ENCODE data around the gene SSBP2.

The SSBP2 gene

GRCh38 chr5:81590498-81591384 is 160.2 kb downstream of the SSBP2 start:
- no peak for DNase-seq
- Histone ChIP-seq H3K27ac (ENCODE audit: insufficient read depth, low read length, poor library complexity, severe bottlenecking) (no peak overlapping the region), H3K9me3 (ENCODE audit: control insufficient read depth, low read length) (no peaks in the 10 kb centered on the region)

DNA sequence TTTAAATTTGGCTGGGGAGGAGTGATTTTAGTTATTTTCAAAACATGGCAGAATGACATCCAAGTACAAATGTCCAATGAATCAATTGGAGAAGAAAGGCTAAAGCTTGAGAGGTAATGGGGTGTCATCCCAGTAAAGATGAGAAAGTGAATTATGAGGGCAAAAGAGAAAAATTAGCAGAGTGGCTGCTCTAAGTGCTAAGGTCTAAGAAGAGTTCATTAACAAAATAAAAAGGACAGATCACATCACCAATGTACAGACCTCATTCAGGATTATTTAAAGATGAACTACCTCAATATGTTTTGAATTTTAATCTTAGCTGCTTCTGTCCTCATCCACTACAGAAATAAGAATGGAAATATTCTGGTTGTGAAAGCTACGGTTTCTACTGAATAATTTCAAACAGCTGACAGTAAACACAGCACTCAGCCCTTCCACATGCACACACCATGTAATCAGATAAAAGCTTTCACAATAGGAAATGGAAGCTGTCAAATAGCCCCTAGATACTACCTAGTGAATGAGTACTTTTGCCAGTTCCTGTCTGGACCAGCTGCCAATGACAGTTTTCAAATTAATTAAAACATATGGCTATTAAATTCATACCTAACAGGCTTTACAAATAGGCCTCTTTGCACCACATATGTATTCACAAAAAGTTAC is 171.5 kb downstream of the SSBP2 start:
- no peaks in the 10 kb centered on the region for H3K9me3 ChIP-seq (ENCODE audit: control insufficient read depth, low read length)
- H3K4me3 ChIP-seq (ENCODE audit: insufficient read depth, low read depth, low read length, poor library complexity, severe bottlenecking): no peak overlapping the region
- DNase-seq: no peak
- H3K27ac ChIP-seq (ENCODE audit: insufficient read depth, low read length, poor library complexity, severe bottlenecking): no peak overlapping the region
- no peaks in the 10 kb centered on the region for H3K27me3 ChIP-seq (replicated peaks; ENCODE audit: control insufficient read depth, insufficient read depth, low read length, poor library complexity, severe bottlenecking)
- H3K36me3 ChIP-seq (ENCODE audit: control insufficient read depth, insufficient read depth, low read length): no peaks in the 10 kb centered on the region
- no peaks in the 10 kb centered on the region for H3K4me1 ChIP-seq (ENCODE audit: control insufficient read depth, insufficient read depth, low read length, poor library complexity, severe bottlenecking)

More at GRCh38 chr5:81590498-81591384, 160.2 kb downstream of the SSBP2 start:
- Histone ChIP-seq H3K27me3 (replicated peaks; ENCODE audit: control insufficient read depth, insufficient read depth, low read length, poor library complexity, severe bottlenecking) (no peaks in the 10 kb centered on the region), H3K36me3 (ENCODE audit: control insufficient read depth, insufficient read depth, low read length) (no peaks in the 10 kb centered on the region), H3K4me1 (ENCODE audit: control insufficient read depth, insufficient read depth, low read length, poor library complexity, severe bottlenecking) (no peaks in the 10 kb centered on the region), H3K4me3 (ENCODE audit: insufficient read depth, low read depth, low read length, poor library complexity, severe bottlenecking) (no peak overlapping the region)

- H3K9me3 ChIP-seq (ENCODE audit: control insufficient read depth, low read length): no peaks in the 10 kb centered on the region
- no peaks in the 10 kb centered on the region for H3K36me3 ChIP-seq (ENCODE audit: control insufficient read depth, insufficient read depth, low read length)
- no peak overlapping the region for H3K27ac ChIP-seq (ENCODE audit: insufficient read depth, low read length, poor library complexity, severe bottlenecking)
- H3K4me1 ChIP-seq (ENCODE audit: control insufficient read depth, insufficient read depth, low read length, poor library complexity, severe bottlenecking): no peaks in the 10 kb centered on the region
- H3K27me3 ChIP-seq (replicated peaks; ENCODE audit: control insufficient read depth, insufficient read depth, low read length, poor library complexity, severe bottlenecking): no peaks in the 10 kb centered on the region
- no peak for DNase-seq
- no peak overlapping the region for H3K4me3 ChIP-seq (ENCODE audit: insufficient read depth, low read depth, low read length, poor library complexity, severe bottlenecking)
Measured at GRCh38 chr5:81577091-81577490, 173.8 kb downstream of the SSBP2 start.

DNA sequence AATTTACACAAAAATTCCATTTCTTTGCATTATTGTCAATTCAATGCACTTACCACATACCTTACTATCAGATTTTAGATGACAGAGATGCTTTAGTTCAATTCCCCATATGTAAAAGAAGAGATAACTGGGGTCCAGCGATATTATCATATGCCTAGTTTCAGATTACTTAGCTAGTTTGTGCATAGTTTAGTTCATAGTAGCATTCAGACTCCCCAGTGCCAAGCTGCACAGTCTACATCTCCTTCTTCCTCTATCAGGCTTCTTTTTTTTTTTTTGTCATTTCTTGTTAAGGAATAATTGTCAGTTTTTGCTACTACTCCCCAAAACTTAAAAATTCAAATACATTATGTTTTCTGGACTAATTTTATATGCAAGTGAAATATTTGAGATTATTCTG is 175.0 kb downstream of the SSBP2 start:
- Histone ChIP-seq H3K9me3 (ENCODE audit: control insufficient read depth, low read length) (no peaks in the 10 kb centered on the region), H3K36me3 (ENCODE audit: control insufficient read depth, insufficient read depth, low read length) (no peaks in the 10 kb centered on the region), H3K27me3 (replicated peaks; ENCODE audit: control insufficient read depth, insufficient read depth, low read length, poor library complexity, severe bottlenecking) (no peaks in the 10 kb centered on the region), H3K27ac (ENCODE audit: insufficient read depth, low read length, poor library complexity, severe bottlenecking) (no peak overlapping the region), H3K4me1 (ENCODE audit: control insufficient read depth, insufficient read depth, low read length, poor library complexity, severe bottlenecking) (no peaks in the 10 kb centered on the region), H3K4me3 (ENCODE audit: insufficient read depth, low read depth, low read length, poor library complexity, severe bottlenecking) (no peak overlapping the region)
- DNase-seq: no peak

- Histone ChIP-seq H3K27ac (ENCODE audit: insufficient read depth, low read length, poor library complexity, severe bottlenecking) (no peak overlapping the region), H3K27me3 (replicated peaks; ENCODE audit: control insufficient read depth, insufficient read depth, low read length, poor library complexity, severe bottlenecking) (no peaks in the 10 kb centered on the region), H3K4me1 (ENCODE audit: control insufficient read depth, insufficient read depth, low read length, poor library complexity, severe bottlenecking) (no peaks in the 10 kb centered on the region), H3K9me3 (ENCODE audit: control insufficient read depth, low read length) (no peaks in the 10 kb centered on the region), H3K36me3 (ENCODE audit: control insufficient read depth, insufficient read depth, low read length) (no peaks in the 10 kb centered on the region), H3K4me3 (ENCODE audit: insufficient read depth, low read depth, low read length, poor library complexity, severe bottlenecking) (no peak overlapping the region)
- no peak for DNase-seq
Measured at GRCh38 chr5:81572201-81572600, 178.7 kb downstream of the SSBP2 start.

- no peaks in the 10 kb centered on the region for H3K27me3 ChIP-seq (replicated peaks; ENCODE audit: control insufficient read depth, insufficient read depth, low read length, poor library complexity, severe bottlenecking)
- H3K27ac ChIP-seq (ENCODE audit: insufficient read depth, low read length, poor library complexity, severe bottlenecking): no peak overlapping the region
- no peaks in the 10 kb centered on the region for H3K36me3 ChIP-seq (ENCODE audit: control insufficient read depth, insufficient read depth, low read length)
- H3K4me3 ChIP-seq (ENCODE audit: insufficient read depth, low read depth, low read length, poor library complexity, severe bottlenecking): no peak overlapping the region
- no peaks in the 10 kb centered on the region for H3K9me3 ChIP-seq (ENCODE audit: control insufficient read depth, low read length)
- no peak for DNase-seq
- peaks cover 5% of the 10 kb centered on the region for H3K4me1 ChIP-seq (ENCODE audit: control insufficient read depth, insufficient read depth, low read length, poor library complexity, severe bottlenecking)
Measured at GRCh38 chr5:81558188-81558587, 192.7 kb downstream of the SSBP2 start.

DNA sequence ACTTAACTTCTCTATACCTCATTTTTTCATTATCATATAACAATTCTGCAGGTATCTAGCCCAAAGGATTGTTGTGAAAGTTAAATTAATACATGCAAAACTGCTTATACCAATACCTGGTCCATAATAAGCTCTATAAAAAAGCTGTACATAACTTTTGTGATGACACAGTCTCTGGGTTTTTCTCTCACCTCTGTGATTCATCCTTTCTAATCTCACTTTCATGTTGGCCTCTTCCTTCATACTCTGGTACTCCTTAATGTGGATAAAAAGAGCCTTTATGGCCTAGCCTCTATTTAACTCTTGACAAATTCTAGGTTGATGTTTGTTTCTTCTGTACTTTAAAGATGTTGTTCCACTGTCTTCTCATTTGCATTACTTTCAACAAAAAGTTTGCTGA is 194.1 kb downstream of the SSBP2 start:
- Histone ChIP-seq H3K9me3 (ENCODE audit: control insufficient read depth, low read length) (no peaks in the 10 kb centered on the region), H3K4me3 (ENCODE audit: insufficient read depth, low read depth, low read length, poor library complexity, severe bottlenecking) (no peak overlapping the region), H3K36me3 (ENCODE audit: control insufficient read depth, insufficient read depth, low read length) (no peaks in the 10 kb centered on the region), H3K27me3 (replicated peaks; ENCODE audit: control insufficient read depth, insufficient read depth, low read length, poor library complexity, severe bottlenecking) (no peaks in the 10 kb centered on the region), H3K4me1 (ENCODE audit: control insufficient read depth, insufficient read depth, low read length, poor library complexity, severe bottlenecking) (peaks cover 5% of the 10 kb centered on the region), H3K27ac (ENCODE audit: insufficient read depth, low read length, poor library complexity, severe bottlenecking) (no peak overlapping the region)
- DNase-seq: no peak

DNA sequence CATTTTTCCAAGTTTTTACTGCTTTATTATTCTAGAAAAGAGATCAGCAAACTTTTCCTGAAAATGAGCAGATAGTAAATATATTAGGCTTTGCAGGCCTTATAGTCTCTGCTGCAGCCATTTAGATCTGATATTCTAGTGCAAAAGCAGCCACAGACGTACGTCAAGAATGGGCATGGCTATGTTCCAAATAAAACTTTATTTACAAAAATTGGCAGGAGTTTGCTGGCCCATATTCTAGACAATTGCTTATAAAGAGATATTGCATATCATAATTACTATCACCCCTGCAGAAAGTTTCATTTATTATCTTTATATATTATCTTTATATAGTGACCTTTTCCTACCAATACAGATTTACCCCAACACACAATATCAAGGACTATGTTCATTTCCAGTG is 195.0 kb downstream of the SSBP2 start:
- no peak for DNase-seq
- H3K9me3 ChIP-seq (ENCODE audit: control insufficient read depth, low read length): no peaks in the 10 kb centered on the region
- H3K27ac ChIP-seq (ENCODE audit: insufficient read depth, low read length, poor library complexity, severe bottlenecking): no peak overlapping the region
- no peaks in the 10 kb centered on the region for H3K36me3 ChIP-seq (ENCODE audit: control insufficient read depth, insufficient read depth, low read length)
- H3K4me1 ChIP-seq (ENCODE audit: control insufficient read depth, insufficient read depth, low read length, poor library complexity, severe bottlenecking): peaks cover 5% of the 10 kb centered on the region
- no peaks in the 10 kb centered on the region for H3K27me3 ChIP-seq (replicated peaks; ENCODE audit: control insufficient read depth, insufficient read depth, low read length, poor library complexity, severe bottlenecking)
- no peak overlapping the region for H3K4me3 ChIP-seq (ENCODE audit: insufficient read depth, low read depth, low read length, poor library complexity, severe bottlenecking)

- H3K4me3 ChIP-seq (ENCODE audit: insufficient read depth, low read depth, low read length, poor library complexity, severe bottlenecking): no peak overlapping the region
- H3K4me1 ChIP-seq (ENCODE audit: control insufficient read depth, insufficient read depth, low read length, poor library complexity, severe bottlenecking): peaks cover 5% of the 10 kb centered on the region
- no peak overlapping the region for H3K27ac ChIP-seq (ENCODE audit: insufficient read depth, low read length, poor library complexity, severe bottlenecking)
- no peak for DNase-seq
- no peaks in the 10 kb centered on the region for H3K27me3 ChIP-seq (replicated peaks; ENCODE audit: control insufficient read depth, insufficient read depth, low read length, poor library complexity, severe bottlenecking)
- H3K9me3 ChIP-seq (ENCODE audit: control insufficient read depth, low read length): no peaks in the 10 kb centered on the region
- no peaks in the 10 kb centered on the region for H3K36me3 ChIP-seq (ENCODE audit: control insufficient read depth, insufficient read depth, low read length)
Measured at GRCh38 chr5:81554647-81555046, 196.2 kb downstream of the SSBP2 start.

DNA sequence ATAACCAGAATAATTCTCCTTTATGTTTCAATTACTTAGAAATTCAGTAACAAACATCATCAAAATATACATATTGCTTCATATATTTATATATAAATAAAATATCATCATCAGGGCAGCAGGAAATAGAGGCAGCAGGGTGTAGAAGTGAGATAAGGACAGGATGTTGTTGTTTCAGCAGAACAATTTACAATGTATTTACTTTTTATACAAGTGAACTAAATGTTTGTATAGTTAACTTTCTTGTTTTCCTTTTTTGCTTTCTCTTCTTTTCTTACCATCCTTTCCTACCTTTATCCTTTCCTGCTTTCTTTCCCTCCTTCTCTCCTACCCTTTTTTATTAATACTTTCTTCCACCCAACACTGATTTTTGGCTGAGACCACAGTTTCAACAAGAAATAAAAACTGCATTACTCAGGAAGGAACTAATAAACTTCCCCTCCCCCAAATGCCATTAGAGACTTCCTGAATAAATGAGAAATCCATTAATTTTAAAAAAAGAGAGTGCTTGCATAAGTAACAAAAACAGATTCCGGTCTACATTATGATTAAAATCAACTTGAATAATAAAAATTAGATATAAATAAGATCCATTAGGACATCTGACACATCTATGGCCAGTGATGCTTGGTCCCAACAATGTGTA is 197.2 kb downstream of the SSBP2 start:
- H3K4me3 ChIP-seq (ENCODE audit: insufficient read depth, low read depth, low read length, poor library complexity, severe bottlenecking): no peak overlapping the region
- peaks cover 5% of the 10 kb centered on the region for H3K4me1 ChIP-seq (ENCODE audit: control insufficient read depth, insufficient read depth, low read length, poor library complexity, severe bottlenecking)
- no peak for DNase-seq
- no peak overlapping the region for H3K27ac ChIP-seq (ENCODE audit: insufficient read depth, low read length, poor library complexity, severe bottlenecking)
- no peaks in the 10 kb centered on the region for H3K36me3 ChIP-seq (ENCODE audit: control insufficient read depth, insufficient read depth, low read length)
- H3K9me3 ChIP-seq (ENCODE audit: control insufficient read depth, low read length): no peaks in the 10 kb centered on the region
- H3K27me3 ChIP-seq (replicated peaks; ENCODE audit: control insufficient read depth, insufficient read depth, low read length, poor library complexity, severe bottlenecking): no peaks in the 10 kb centered on the region

Measured in effector memory CD4-positive, alpha-beta T cell (primary cell).